ENCODE measurements around the gene FHL2.

DNA sequence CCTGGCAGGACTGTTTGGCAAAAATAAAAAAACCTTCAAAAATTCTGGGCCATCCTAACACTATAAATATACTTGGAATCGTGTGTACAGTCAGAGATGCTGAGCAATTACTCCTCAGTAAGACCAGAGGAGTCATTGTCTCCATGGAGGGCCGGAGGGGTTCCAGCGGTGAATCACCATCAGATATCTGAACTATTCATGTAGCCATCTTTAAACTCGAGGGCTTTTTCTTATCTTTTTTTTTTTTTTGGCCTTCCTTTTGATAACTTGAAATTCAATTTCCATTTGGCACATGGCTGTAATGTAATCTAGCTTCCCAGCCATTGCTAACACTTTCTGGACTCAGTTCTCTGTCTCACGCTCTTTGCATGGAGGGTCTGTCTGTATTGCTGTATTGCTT is 7.4 kb upstream of the FHL2 start:
- TF ChIP-seq, protein P1, sequence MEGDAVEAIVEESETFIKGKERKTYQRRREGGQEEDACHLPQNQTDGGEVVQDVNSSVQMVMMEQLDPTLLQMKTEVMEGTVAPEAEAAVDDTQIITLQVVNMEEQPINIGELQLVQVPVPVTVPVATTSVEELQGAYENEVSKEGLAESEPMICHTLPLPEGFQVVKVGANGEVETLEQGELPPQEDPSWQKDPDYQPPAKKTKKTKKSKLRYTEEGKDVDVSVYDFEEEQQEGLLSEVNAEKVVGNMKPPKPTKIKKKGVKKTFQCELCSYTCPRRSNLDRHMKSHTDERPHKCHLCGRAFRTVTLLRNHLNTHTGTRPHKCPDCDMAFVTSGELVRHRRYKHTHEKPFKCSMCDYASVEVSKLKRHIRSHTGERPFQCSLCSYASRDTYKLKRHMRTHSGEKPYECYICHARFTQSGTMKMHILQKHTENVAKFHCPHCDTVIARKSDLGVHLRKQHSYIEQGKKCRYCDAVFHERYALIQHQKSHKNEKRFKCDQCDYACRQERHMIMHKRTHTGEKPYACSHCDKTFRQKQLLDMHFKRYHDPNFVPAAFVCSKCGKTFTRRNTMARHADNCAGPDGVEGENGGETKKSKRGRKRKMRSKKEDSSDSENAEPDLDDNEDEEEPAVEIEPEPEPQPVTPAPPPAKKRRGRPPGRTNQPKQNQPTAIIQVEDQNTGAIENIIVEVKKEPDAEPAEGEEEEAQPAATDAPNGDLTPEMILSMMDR (IDR thresholded peaks at IDR 0.05), result no peak
- no peak for TF ChIP-seq POLR2A (IDR thresholded peaks at IDR 0.05)

Data from thyroid gland (tissue), 4 donors.